GM21390 (cell line): ENCODE measurements around the gene DHRS7B.

ENCODE experiments used
- ATAC-seq: cut with Tn5 transposase; IDR thresholded peaks from one replicate; pipeline ENCODE4 v1.9.1; 2021; ENCODE audit not compliant: unreplicated experiment

DHRS7B gene

GRCh38 chr17:21233581-21234347 is 107.0 kb downstream of the DHRS7B start:
- ATAC-seq, result no peak

DNA sequence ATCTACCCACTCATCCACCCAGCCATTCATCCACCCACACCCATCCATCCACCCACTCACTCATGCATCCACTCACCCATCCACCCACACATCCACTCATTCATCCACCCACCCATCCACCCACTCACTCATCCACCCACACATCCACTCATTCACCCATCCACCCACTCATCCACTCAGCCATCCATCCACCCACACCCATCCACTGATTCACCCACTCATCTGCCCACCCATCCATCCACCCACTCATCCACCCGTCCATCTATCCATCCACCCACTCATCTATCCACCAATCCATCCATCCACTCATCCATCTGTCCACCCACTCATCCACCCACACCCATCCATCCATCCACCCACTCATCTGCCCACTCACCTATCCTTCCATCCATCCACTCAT is 109.2 kb downstream of the DHRS7B start:
- no peak for ATAC-seq

DNA sequence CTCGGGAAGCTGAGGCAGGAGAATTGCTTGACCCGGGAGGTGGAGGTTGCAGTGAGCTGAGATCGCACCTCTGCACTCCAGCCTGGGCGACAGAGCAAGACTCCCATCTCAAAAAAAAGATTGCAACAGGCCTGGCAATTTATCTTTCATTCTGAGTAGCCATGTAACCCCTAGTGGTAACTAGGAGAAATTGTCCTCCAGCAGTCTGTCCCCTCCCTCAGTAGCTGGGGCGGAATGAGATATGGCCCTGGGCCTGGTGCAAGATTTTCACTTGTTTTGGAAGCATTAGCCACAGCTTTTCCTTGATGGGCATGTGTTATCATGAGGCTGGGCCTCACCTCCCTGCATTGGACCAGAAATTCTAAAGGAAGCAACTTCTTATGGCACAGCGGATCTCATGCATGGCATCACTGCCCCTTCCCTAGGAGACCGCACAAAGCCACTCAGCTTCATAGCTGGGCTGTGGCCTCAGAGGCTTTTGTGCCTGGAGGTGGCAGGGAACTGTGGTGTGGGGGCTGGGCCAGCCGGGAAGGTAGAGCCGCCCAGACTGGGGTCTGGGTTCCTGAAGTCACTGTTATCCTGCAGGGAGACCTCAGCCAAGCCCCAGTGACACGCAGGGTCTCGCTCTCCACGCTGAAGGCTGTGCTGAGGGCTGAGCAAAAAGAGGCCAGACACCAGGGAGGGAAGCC is 113.1 kb downstream of the DHRS7B start:
- ATAC-seq, result no peak

GRCh38 chr17:21240369-21241055 is 113.7 kb downstream of the DHRS7B start:
- no peak for ATAC-seq
